Body of pancreas (tissue), 4 donors: ENCODE results near the gene EVA1C. TPM values are rescaled to one million over a fixed set of nuclear protein-coding genes. Genes with fewer than 3 reads are reported as not detected.

ENCODE experiments used
- ATAC-seq: fragments of 150-250 bp; one replicate; pipeline ENCODE4 v1.9.1; 2016
- DNase-seq, 4 donors: peaks; one replicate each; pipeline ENCODE4 v3.0.0-alpha.2; 2019
- H3K27ac ChIP-seq, 4 donors: fragments of 200-600 bp; sonication (generic); 1 replicate in 3 of 4; 2 replicates in 1 of 4; pipeline versions ENCODE4 v1.5.1 to v1.6.1; 2016 to 2019; ENCODE audit warnings: mild to moderate bottlenecking in 1 of 4, mixed read lengths in 1 of 4, moderate library complexity in 1 of 4
- H3K27me3 ChIP-seq, 2 donors: fragments of 200-600 bp; sonication (generic); one replicate each; pipeline ENCODE4 v1.6.0; 2016; ENCODE audit warnings: mild to moderate bottlenecking in 1 of 2
- H3K36me3 ChIP-seq, 2 donors: fragments of 200-600 bp; sonication (generic); replicated peaks in 1 of 2; 2 replicates each; pipeline ENCODE4 v1.5.1; 2016; ENCODE audit warnings: low read depth in 2 of 2; ENCODE audit not compliant: insufficient read depth in 1 of 2
- H3K4me1 ChIP-seq: fragments of 200-600 bp; sonication (generic); one replicate; pipeline ENCODE4 v1.6.0; 2016
- H3K4me3 ChIP-seq, 2 donors: fragments of 200-600 bp; sonication (generic); 1 replicate in 1 of 2; 2 replicates in 1 of 2; pipeline ENCODE4 v1.5.1; 2016 to 2019
- H3K9me3 ChIP-seq, 3 donors: fragments of 200-600 bp; sonication (generic); 1 replicate in 2 of 3; 2 replicates in 1 of 3; pipeline ENCODE4 v1.5.1; 2016
- CTCF ChIP-seq, 7 experiments: fragments of 450-650 bp in 4 of 7; fragments of 200-600 bp in 3 of 7; sonication (generic) in 3 of 7; IDR thresholded peaks; one replicate each; pipeline ENCODE4 v1.5.1; 2016 to 2019; ENCODE audit warnings: antibody characterized with exemption in 7 of 7
- POLR2A ChIP-seq, 3 donors: fragments of 450-650 bp; IDR thresholded peaks; one replicate each; pipeline ENCODE4 v1.6.1; 2016; ENCODE audit warnings: antibody characterized with exemption in 3 of 3, mild to moderate bottlenecking in 2 of 3
- WGBS, 2 donors: methylation state at CpG; one replicate each; pipeline ENCODE4 v1.1.5; 2017; 5-methylcytosine and 5-hydroxymethylcytosine counted together
- intact Hi-C: fragments of 100-400 bp; cut with DNase I; formaldehyde crosslinking; loops from one replicate; pipeline ENCODE4 v1.15.1; 2023
- total RNA-seq, 2 donors: library from RNA; depleted of rRNA; stranded (reverse); fragments of >200 nt; gene quantifications; one replicate each; pipeline ENCODE4 v1.1.0, GENCODE V29; 2016

The EVA1C gene
- total RNA-seq, 2 donors from 2014 or later = 16.5 to 24.4 TPM

DNA sequence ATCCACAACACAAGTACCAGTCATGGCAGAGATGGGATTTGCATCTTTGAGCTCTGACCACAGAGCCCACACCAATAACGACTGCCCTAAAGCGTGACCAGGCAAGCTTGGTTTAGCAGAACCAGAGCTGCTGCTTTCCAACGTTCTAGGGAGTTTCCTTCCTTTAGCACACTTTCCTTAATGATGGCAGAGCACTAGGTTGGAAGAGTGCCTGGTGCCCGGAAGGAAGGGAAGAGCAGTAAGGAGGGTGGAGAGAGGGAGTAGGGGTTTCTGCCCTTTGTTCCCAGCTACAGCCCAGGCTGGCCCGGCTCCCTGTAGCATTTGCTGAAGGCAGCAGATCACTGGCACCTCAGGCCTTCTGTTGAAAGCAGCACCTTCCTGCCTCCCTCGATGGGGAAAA is 6.1 kb upstream of the EVA1C start:
- DNase-seq = no peak
- intact Hi-C loops = loop anchor here (5.0 kb wide), 1 partner anchor 196 kb away; no protein-coding TSS in a partner anchor
- no peaks in the 10 kb centered on the region for H3K27me3 ChIP-seq
- no peaks in the 10 kb centered on the region for H3K36me3 ChIP-seq
- H3K9me3 ChIP-seq = no peaks in the 10 kb centered on the region
- peaks cover 11% of the 10 kb centered on the region for H3K4me1 ChIP-seq
- 52 to 57% methylated on average over 6 of the region's 6 CpGs for WGBS, 2 donors
- H3K27ac ChIP-seq = no peak overlapping the region
- no peak for TF ChIP-seq CTCF (IDR thresholded peaks at IDR 0.05)
- no peak for TF ChIP-seq POLR2A (IDR thresholded peaks at IDR 0.05)
- no peak for ATAC-seq
- H3K4me3 ChIP-seq = no peak overlapping the region

DNA sequence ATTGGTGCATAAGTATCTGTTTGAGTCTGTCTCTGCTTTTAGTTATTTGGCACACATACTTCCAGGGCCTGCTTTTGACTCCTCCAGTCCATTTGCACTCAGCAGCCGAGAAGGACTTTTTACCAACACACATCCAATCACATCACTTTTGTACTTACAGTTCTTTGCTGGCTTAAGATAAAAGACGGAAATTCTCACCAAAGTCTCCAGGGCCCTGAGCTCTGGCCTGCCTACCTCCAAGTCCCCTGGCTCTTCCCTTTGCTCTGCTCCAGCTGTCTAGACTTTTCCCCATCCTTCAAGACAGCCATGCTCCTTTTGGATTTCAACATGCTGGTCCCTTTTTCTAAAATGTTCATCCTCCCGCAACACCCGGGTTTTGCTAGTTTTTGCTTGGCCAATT is 2.2 kb upstream of the EVA1C start:
- H3K4me1 ChIP-seq = peaks cover 40% of the 10 kb centered on the region
- intact Hi-C loops = no loop called here
- TF ChIP-seq CTCF (IDR thresholded peaks at IDR 0.05) (no peak), POLR2A (IDR thresholded peaks at IDR 0.05) (no peak)
- H3K9me3 ChIP-seq = no peaks in the 10 kb centered on the region
- H3K27me3 ChIP-seq = no peaks in the 10 kb centered on the region
- WGBS, 2 donors = 72 to 89% methylated on average over 4 of the region's 4 CpGs
- H3K4me3 ChIP-seq = no peak overlapping the region
- ATAC-seq (no peak), DNase-seq (peak in 1 of 4 donors; percentile 32)
- peak overlapping the region in 2 of 4 donors; percentile 92 to 94 for H3K27ac ChIP-seq
- H3K36me3 ChIP-seq = no peaks in the 10 kb centered on the region

GRCh38 chr21:32410916-32411315 is 1.6 kb upstream of the EVA1C start:
- H3K27ac ChIP-seq = peak overlapping the region; percentile 84 to 94 (median 88)
- WGBS, 2 donors = 38 to 53% methylated on average over 5 of the region's 5 CpGs
- peak in 2 of 4 donors; percentile 12 to 24 for DNase-seq
- intact Hi-C loops = no loop called here
- H3K4me3 ChIP-seq = no peak overlapping the region
- no peaks in the 10 kb centered on the region for H3K9me3 ChIP-seq
- no peaks in the 10 kb centered on the region for H3K36me3 ChIP-seq
- no peaks in the 10 kb centered on the region for H3K27me3 ChIP-seq
- TF ChIP-seq POLR2A (IDR thresholded peaks at IDR 0.05) (no peak), CTCF (IDR thresholded peaks at IDR 0.05) (no peak)
- ATAC-seq = no peak
- H3K4me1 ChIP-seq = peaks cover 46% of the 10 kb centered on the region

DNA sequence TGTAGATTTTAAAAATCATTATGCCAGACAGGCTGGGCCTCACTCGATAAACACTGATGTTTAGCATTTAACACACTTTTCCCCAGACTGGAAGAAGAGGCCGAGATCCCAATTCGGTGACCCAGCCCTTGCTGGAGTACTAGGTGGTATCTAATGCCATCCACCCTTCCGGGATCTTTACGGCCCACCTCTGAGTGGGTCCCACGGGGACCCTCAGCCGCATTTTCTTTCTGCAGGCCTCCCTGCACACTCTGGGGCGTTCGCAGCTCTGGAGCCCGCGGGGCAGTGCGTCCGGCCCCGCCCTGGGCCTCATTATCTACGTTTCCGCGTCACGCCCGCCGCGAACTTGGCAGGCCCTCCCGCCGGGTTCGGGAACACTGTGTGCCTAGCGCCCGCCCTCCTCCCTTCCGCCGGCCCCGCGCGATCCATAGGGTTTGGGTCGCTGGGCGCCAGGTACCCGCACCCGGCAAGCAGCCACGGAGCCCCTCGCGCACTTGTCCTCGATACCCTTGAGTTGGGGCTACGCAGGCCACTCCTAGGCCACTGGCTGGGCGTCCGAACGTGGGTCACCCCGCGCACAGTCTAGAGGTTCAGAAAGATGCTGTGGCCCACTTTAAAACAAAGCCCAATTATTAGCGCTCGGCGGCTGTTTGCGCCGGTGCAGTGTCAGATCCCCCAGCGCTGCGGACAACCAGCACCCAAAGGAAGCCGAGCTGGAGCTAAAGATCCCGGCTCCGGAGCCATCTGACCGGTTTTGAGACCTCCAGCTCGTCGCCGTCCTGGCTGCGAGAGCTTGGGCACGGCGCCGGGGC is 950 bp upstream of the EVA1C start:
- H3K4me1 ChIP-seq = peaks cover 46% of the 10 kb centered on the region
- peak overlapping the region; percentile 45 to 72 for H3K4me3 ChIP-seq
- no peaks in the 10 kb centered on the region for H3K27me3 ChIP-seq
- 2 to 3% methylated on average over 24 to 63 of the region's 63 CpGs for WGBS, 2 donors
- no peaks in the 10 kb centered on the region for H3K9me3 ChIP-seq
- ATAC-seq = peak; percentile 85
- intact Hi-C loops = no loop called here
- peak overlapping the region; percentile 84 to 94 (median 88) for H3K27ac ChIP-seq
- TF ChIP-seq POLR2A (IDR thresholded peaks at IDR 0.05) (peak; percentile 75 to 90 (median 89)), CTCF (IDR thresholded peaks at IDR 0.05) (no peak)
- H3K36me3 ChIP-seq = no peaks in the 10 kb centered on the region
- peak; percentile 90 to 93 (median 92) for DNase-seq
